ENCODE results near the gene DTNA. TPM values are rescaled to one million over a fixed set of nuclear protein-coding genes. Genes with fewer than 3 reads are reported as not detected.
A peak's percentile ranks its signal among the peaks of the same experiment; 100 is the strongest.

The DTNA gene
- total and polyA plus RNA-seq, 4 donors: 90.4 to 190 (median 131) TPM

GRCh38 chr18:34870555-34871310 lies 160.6 kb downstream of the DTNA start:
- peak in 1 of 6 donors; percentile 42 for DNase-seq (ENCODE audit: low read depth in 4 of 6, low spot score in 6 of 6)

GRCh38 chr18:34871435-34871834 lies 161.3 kb downstream of the DTNA start:
- Histone ChIP-seq H3K4me1 (ENCODE audit: control insufficient read depth, insufficient read depth, low read length) (peaks cover 6% of the 10 kb centered on the region), H3K9me3 (ENCODE audit: control insufficient read depth, insufficient read depth, low read length) (no peaks in the 10 kb centered on the region), H3K4me3 (ENCODE audit: low read depth, low read length) (no peak overlapping the region), H3K27ac (ENCODE audit: low read depth, low read length) (no peak overlapping the region), H3K27me3 (ENCODE audit: control insufficient read depth, insufficient read depth, low read length) (no peaks in the 10 kb centered on the region), H3K36me3 (ENCODE audit: control insufficient read depth, insufficient read depth, low read length) (peaks cover 12% of the 10 kb centered on the region)
- WGBS (ENCODE audit: insufficient coverage): 88% methylated on average over 1 of the region's 2 CpGs
- no peak for DNase-seq (ENCODE audit: low read depth in 4 of 6, low spot score in 6 of 6)

More at GRCh38 chr18:34870555-34871310, 160.6 kb downstream of the DTNA start:
- H3K27me3 ChIP-seq (ENCODE audit: control insufficient read depth, insufficient read depth, low read length): no peaks in the 10 kb centered on the region
- peaks cover 6% of the 10 kb centered on the region for H3K4me1 ChIP-seq (ENCODE audit: control insufficient read depth, insufficient read depth, low read length)
- no peaks in the 10 kb centered on the region for H3K9me3 ChIP-seq (ENCODE audit: control insufficient read depth, insufficient read depth, low read length)
- H3K36me3 ChIP-seq (ENCODE audit: control insufficient read depth, insufficient read depth, low read length): peaks cover 12% of the 10 kb centered on the region
- whole genome bisulfite sequencing (ENCODE audit: insufficient coverage): 64% methylated on average over 3 of the region's 5 CpGs
- H3K27ac ChIP-seq (ENCODE audit: low read depth, low read length): no peak overlapping the region
- H3K4me3 ChIP-seq (ENCODE audit: low read depth, low read length): no peak overlapping the region

DNA sequence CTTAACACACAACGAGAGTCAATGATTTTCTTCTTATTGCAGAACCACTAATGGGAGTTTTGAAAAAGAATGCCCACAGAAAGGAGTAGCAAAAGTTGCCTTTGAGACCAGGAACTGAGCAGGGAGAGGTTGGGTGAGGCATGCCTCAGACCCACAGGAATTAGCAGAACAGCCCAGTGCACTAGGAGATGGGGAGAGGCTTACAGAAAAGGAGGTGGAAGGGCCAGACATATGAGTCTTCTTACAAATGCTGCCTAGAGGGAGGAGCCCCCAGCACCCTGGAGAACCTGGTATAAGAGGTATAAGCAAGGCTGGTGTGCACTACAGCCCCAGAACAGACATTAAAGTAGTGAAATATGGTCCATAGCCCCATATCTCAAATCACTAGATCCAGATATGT lies 162.0 kb downstream of the DTNA start:
- H3K27ac ChIP-seq (ENCODE audit: low read depth, low read length): no peak overlapping the region
- no peaks in the 10 kb centered on the region for H3K9me3 ChIP-seq (ENCODE audit: control insufficient read depth, insufficient read depth, low read length)
- H3K4me3 ChIP-seq (ENCODE audit: low read depth, low read length): no peak overlapping the region
- peaks cover 6% of the 10 kb centered on the region for H3K4me1 ChIP-seq (ENCODE audit: control insufficient read depth, insufficient read depth, low read length)
- WGBS (ENCODE audit: insufficient coverage): no CpG with 5 or more reads among the region's 1 CpG
- peaks cover 12% of the 10 kb centered on the region for H3K36me3 ChIP-seq (ENCODE audit: control insufficient read depth, insufficient read depth, low read length)
- H3K27me3 ChIP-seq (ENCODE audit: control insufficient read depth, insufficient read depth, low read length): no peaks in the 10 kb centered on the region
- no peak for DNase-seq (ENCODE audit: low read depth in 4 of 6, low spot score in 6 of 6)

DNA sequence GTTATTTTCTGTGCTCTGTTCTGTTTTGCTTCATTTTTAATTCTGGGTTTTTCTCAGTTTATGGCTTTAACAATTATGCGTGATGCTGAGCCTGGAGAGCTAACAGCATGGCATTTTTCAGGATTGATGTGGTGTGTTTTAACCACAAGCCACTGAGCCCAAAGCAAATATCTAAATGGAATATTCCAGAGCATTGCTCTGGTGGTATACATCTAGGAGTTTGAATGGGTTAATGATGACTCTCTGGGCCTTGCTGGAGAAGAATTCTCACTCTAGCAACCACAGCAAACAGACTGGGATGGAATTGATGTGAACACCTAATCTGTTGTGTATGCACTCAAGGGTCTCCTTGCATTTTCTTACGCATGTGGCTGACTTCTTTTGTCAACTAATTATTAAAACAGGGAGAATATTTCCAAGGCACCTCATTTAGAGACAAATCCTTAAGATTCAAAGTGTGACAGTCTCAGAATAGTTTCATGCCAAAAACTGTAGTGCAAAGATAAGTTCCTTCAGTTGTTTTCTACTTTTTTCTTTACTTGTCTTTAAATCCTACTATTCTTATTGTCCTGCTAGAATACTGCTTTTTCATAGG lies 164.0 kb downstream of the DTNA start:
- no peaks in the 10 kb centered on the region for H3K9me3 ChIP-seq (ENCODE audit: control insufficient read depth, insufficient read depth, low read length)
- H3K27me3 ChIP-seq (ENCODE audit: control insufficient read depth, insufficient read depth, low read length): no peaks in the 10 kb centered on the region
- peaks cover 6% of the 10 kb centered on the region for H3K4me1 ChIP-seq (ENCODE audit: control insufficient read depth, insufficient read depth, low read length)
- peak in 1 of 6 donors; percentile 31 for DNase-seq (ENCODE audit: low read depth in 4 of 6, low spot score in 6 of 6)
- peaks cover 12% of the 10 kb centered on the region for H3K36me3 ChIP-seq (ENCODE audit: control insufficient read depth, insufficient read depth, low read length)
- WGBS (ENCODE audit: insufficient coverage): no CpG with 5 or more reads among the region's 2 CpGs
- no peak overlapping the region for H3K27ac ChIP-seq (ENCODE audit: low read depth, low read length)
- no peak overlapping the region for H3K4me3 ChIP-seq (ENCODE audit: low read depth, low read length)

GRCh38 chr18:34875150-34875549 lies 165.1 kb downstream of the DTNA start:
- peaks cover 12% of the 10 kb centered on the region for H3K36me3 ChIP-seq (ENCODE audit: control insufficient read depth, insufficient read depth, low read length)
- DNase-seq (ENCODE audit: low read depth in 4 of 6, low spot score in 6 of 6): no peak
- no peak overlapping the region for H3K27ac ChIP-seq (ENCODE audit: low read depth, low read length)
- no peaks in the 10 kb centered on the region for H3K27me3 ChIP-seq (ENCODE audit: control insufficient read depth, insufficient read depth, low read length)
- peaks cover 6% of the 10 kb centered on the region for H3K4me1 ChIP-seq (ENCODE audit: control insufficient read depth, insufficient read depth, low read length)
- WGBS (ENCODE audit: insufficient coverage): 100% methylated on average over 1 of the region's 7 CpGs
- H3K9me3 ChIP-seq (ENCODE audit: control insufficient read depth, insufficient read depth, low read length): no peaks in the 10 kb centered on the region
- H3K4me3 ChIP-seq (ENCODE audit: low read depth, low read length): no peak overlapping the region

GRCh38 chr18:34880403-34880802 lies 170.3 kb downstream of the DTNA start:
- H3K27ac ChIP-seq (ENCODE audit: low read depth, low read length): no peak overlapping the region
- no CpG with 5 or more reads among the region's 1 CpG for WGBS (ENCODE audit: insufficient coverage)

GRCh38 chr18:34880882-34881834 lies 171.1 kb downstream of the DTNA start:
- Histone ChIP-seq H3K27me3 (ENCODE audit: control insufficient read depth, insufficient read depth, low read length) (no peaks in the 10 kb centered on the region), H3K4me3 (ENCODE audit: low read depth, low read length) (no peak overlapping the region), H3K27ac (ENCODE audit: low read depth, low read length) (no peak overlapping the region), H3K9me3 (ENCODE audit: control insufficient read depth, insufficient read depth, low read length) (no peaks in the 10 kb centered on the region), H3K36me3 (ENCODE audit: control insufficient read depth, insufficient read depth, low read length) (peaks cover 12% of the 10 kb centered on the region), H3K4me1 (ENCODE audit: control insufficient read depth, insufficient read depth, low read length) (no peaks in the 10 kb centered on the region)
- peak in 2 of 6 donors; percentile 61 to 76 for DNase-seq (ENCODE audit: low read depth in 4 of 6, low spot score in 6 of 6)
- WGBS (ENCODE audit: insufficient coverage): no CpG with 5 or more reads among the region's 3 CpGs

More at GRCh38 chr18:34880403-34880802, 170.3 kb downstream of the DTNA start:
- H3K4me3 ChIP-seq (ENCODE audit: low read depth, low read length): no peak overlapping the region
- no peaks in the 10 kb centered on the region for H3K9me3 ChIP-seq (ENCODE audit: control insufficient read depth, insufficient read depth, low read length)
- no peaks in the 10 kb centered on the region for H3K27me3 ChIP-seq (ENCODE audit: control insufficient read depth, insufficient read depth, low read length)
- peaks cover 12% of the 10 kb centered on the region for H3K36me3 ChIP-seq (ENCODE audit: control insufficient read depth, insufficient read depth, low read length)
- DNase-seq (ENCODE audit: low read depth in 4 of 6, low spot score in 6 of 6): no peak
- H3K4me1 ChIP-seq (ENCODE audit: control insufficient read depth, insufficient read depth, low read length): no peaks in the 10 kb centered on the region

DNA sequence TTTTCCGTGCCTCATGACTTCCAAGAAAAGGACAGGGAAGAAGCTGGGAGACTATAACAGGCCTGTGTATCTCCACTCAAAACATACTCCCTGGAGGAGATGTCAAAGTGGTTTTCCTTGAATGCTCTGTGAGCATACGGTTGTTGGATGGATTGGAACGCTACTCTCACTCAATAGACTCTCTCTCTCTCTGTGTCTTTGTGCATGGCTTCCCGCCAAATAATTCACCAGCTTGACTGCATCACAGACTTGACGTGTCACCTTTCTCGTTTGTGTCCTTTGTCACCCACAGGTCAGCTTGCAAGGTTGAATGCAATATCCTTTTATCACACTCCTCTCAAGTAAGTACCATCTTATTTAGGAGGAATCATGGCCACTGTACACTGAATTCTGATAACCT lies 174.3 kb downstream of the DTNA start:
- Histone ChIP-seq H3K4me1 (ENCODE audit: control insufficient read depth, insufficient read depth, low read length) (no peaks in the 10 kb centered on the region), H3K9me3 (ENCODE audit: control insufficient read depth, insufficient read depth, low read length) (no peaks in the 10 kb centered on the region), H3K27ac (ENCODE audit: low read depth, low read length) (no peak overlapping the region), H3K36me3 (ENCODE audit: control insufficient read depth, insufficient read depth, low read length) (peaks cover 15% of the 10 kb centered on the region), H3K4me3 (ENCODE audit: low read depth, low read length) (no peak overlapping the region), H3K27me3 (ENCODE audit: control insufficient read depth, insufficient read depth, low read length) (no peaks in the 10 kb centered on the region)
- DNase-seq (ENCODE audit: low read depth in 4 of 6, low spot score in 6 of 6): no peak
- 43% methylated on average over 4 of the region's 6 CpGs for WGBS (ENCODE audit: insufficient coverage)

DNA sequence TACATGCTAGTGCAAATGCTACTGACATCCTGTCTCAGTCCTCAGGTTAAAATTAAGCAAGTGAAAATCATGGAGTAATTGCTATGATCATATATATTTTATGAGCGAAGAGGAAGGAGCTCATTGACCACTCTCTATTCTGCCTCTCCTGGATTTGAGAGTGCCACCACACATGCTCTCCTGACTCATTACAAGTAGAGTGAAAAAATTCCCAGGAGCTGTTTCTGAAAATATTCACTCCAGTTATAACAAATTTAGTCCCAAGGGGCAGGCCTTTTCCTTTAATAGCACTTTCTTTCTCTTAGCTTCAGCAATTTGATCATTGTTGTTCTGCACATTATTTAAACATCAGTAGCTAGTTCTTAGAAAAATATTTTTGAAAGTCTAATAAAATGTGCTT lies 176.1 kb downstream of the DTNA start:
- Histone ChIP-seq H3K4me1 (ENCODE audit: control insufficient read depth, insufficient read depth, low read length) (no peaks in the 10 kb centered on the region), H3K9me3 (ENCODE audit: control insufficient read depth, insufficient read depth, low read length) (no peaks in the 10 kb centered on the region), H3K4me3 (ENCODE audit: low read depth, low read length) (no peak overlapping the region), H3K36me3 (ENCODE audit: control insufficient read depth, insufficient read depth, low read length) (peaks cover 18% of the 10 kb centered on the region), H3K27me3 (ENCODE audit: control insufficient read depth, insufficient read depth, low read length) (no peaks in the 10 kb centered on the region), H3K27ac (ENCODE audit: low read depth, low read length) (no peak overlapping the region)
- no peak for DNase-seq (ENCODE audit: low read depth in 4 of 6, low spot score in 6 of 6)
- WGBS (ENCODE audit: insufficient coverage): no CpG with 5 or more reads among the region's 1 CpG

All from spinal cord (tissue), 10 donors.